ENCODE data around the gene CAP2. TPM values are rescaled to one million over a fixed set of nuclear protein-coding genes. Genes with fewer than 3 reads are reported as not detected.

The CAP2 gene
- total and polyA plus RNA-seq, 11 donors: 61.3 to 187 (median 126) TPM

DNA sequence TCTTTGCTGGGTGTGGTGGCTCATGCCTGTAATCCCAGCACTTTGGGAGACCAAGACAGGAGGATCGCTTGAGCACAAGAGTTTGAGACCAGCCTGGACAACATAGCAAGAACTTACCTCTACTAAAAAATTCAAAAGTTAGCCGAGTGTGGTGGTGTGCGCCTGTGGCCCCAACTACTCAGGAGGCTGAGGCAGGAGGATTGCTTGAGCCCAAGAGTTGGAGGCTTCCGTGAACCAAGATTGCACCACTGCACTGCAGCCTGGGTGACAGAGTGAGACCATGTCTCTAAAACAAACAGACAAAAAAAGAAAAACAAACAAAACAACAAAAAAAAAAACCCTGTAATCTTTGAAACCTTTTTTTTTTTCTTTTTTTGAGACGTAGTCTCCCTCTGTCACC lies 67.5 kb downstream of the CAP2 start:
- H3K27ac ChIP-seq: no peak overlapping the region

DNA sequence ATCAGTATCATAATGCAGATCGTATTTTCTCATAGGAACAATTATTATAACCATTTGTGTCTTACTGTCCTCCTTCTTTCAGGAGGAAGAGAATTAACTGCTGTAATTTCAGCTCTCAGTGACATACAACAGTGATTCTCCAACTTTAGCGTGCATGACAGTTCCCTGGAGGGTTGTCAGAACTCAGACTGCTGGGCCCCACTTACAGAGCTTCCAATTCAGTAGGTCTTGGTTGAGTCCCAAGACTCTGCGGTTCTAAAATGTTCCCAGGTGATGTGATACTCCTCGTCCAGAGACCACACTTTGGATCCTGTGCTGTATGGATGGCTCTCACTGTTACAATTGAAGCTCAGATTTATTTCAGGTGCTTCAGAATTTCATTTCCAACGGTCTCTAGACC lies 72.8 kb downstream of the CAP2 start:
- Histone ChIP-seq H3K4me3 (no peak overlapping the region), H3K9me3 (no peaks in the 10 kb centered on the region), H3K27me3 (no peaks in the 10 kb centered on the region), H3K36me3 (peaks cover 0 to 27% (median 0%) of the 10 kb centered on the region in 9 donors), H3K4me1 (peaks cover 0 to 9% (median 0%) of the 10 kb centered on the region in 12 donors), H3K27ac (no peak overlapping the region)
- intact Hi-C loops (cut with DNase I): loop anchor here in 2 of 10 donors (10.0 kb wide), 3 partner anchors 71 to 119 kb away; partner anchors contain the start of gene CAP2 (in 1 of the 2)
- WGBS, 4 donors: 73 to 83% (median 81%) methylated on average over 5 of the region's 5 CpGs
- DNase-seq (no peak), ATAC-seq (no peak)
- TF ChIP-seq, protein P1, sequence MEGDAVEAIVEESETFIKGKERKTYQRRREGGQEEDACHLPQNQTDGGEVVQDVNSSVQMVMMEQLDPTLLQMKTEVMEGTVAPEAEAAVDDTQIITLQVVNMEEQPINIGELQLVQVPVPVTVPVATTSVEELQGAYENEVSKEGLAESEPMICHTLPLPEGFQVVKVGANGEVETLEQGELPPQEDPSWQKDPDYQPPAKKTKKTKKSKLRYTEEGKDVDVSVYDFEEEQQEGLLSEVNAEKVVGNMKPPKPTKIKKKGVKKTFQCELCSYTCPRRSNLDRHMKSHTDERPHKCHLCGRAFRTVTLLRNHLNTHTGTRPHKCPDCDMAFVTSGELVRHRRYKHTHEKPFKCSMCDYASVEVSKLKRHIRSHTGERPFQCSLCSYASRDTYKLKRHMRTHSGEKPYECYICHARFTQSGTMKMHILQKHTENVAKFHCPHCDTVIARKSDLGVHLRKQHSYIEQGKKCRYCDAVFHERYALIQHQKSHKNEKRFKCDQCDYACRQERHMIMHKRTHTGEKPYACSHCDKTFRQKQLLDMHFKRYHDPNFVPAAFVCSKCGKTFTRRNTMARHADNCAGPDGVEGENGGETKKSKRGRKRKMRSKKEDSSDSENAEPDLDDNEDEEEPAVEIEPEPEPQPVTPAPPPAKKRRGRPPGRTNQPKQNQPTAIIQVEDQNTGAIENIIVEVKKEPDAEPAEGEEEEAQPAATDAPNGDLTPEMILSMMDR (IDR thresholded peaks at IDR 0.05): no peak
- no peak for TF ChIP-seq POLR2A (IDR thresholded peaks at IDR 0.05)

More for the DNA sequence above, 67.5 kb downstream of the CAP2 start:
- H3K36me3 ChIP-seq: peaks cover 0 to 19% (median 0%) of the 10 kb centered on the region in 9 donors
- intact Hi-C loops (cut with DNase I): loop anchor here in 2 of 10 donors (10.0 kb wide), 3 partner anchors 66 to 124 kb away; partner anchors contain the start of gene CAP2 (in 1 of the 2)
- ATAC-seq (no peak), DNase-seq (no peak)
- WGBS, 4 donors: 93 to 96% (median 94%) methylated on average over 5 of the region's 5 CpGs
- no peaks in the 10 kb centered on the region for H3K27me3 ChIP-seq
- TF ChIP-seq, protein P1 (IDR thresholded peaks at IDR 0.05): no peak
- TF ChIP-seq POLR2A (IDR thresholded peaks at IDR 0.05): no peak
- H3K9me3 ChIP-seq: no peaks in the 10 kb centered on the region
- no peak overlapping the region for H3K4me3 ChIP-seq
- peaks cover 0 to 12% (median 1%) of the 10 kb centered on the region in 12 donors for H3K4me1 ChIP-seq

DNA sequence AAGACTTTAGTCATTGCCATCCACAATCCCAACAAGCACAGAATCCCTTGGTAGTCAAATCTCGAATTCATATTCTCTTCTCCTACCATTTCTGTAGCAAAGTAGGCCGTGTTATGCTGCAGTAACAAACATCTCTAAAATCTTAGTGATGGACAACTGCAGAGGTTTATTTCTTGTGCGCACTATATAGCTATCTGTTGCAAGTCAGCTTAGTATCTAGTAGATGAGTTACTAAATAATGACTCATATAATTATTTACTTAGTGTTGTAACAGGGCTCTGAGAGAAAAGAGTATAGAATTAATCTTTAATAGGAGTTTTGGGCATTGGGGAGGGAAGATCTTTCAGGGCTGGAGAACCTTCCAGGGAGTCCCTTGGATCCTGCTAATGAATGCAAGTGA lies 73.3 kb downstream of the CAP2 start:
- WGBS, 4 donors: 84 to 91% (median 86%) methylated on average over 3 of the region's 3 CpGs
- H3K9me3 ChIP-seq: no peaks in the 10 kb centered on the region
- H3K4me1 ChIP-seq: peaks cover 0 to 9% (median 0%) of the 10 kb centered on the region in 12 donors
- intact Hi-C loops (cut with DNase I): loop anchor here in 2 of 10 donors (10.0 kb wide), 3 partner anchors 72 to 118 kb away; partner anchors contain the start of gene CAP2 (in 1 of the 2)
- no peak for ATAC-seq
- H3K27ac ChIP-seq: no peak overlapping the region
- TF ChIP-seq, protein P1 (IDR thresholded peaks at IDR 0.05): no peak
- TF ChIP-seq POLR2A (IDR thresholded peaks at IDR 0.05): no peak
- peaks cover 0 to 27% (median 0%) of the 10 kb centered on the region in 9 donors for H3K36me3 ChIP-seq
- H3K4me3 ChIP-seq: no peak overlapping the region
- no peak for DNase-seq
- H3K27me3 ChIP-seq: no peaks in the 10 kb centered on the region

DNA sequence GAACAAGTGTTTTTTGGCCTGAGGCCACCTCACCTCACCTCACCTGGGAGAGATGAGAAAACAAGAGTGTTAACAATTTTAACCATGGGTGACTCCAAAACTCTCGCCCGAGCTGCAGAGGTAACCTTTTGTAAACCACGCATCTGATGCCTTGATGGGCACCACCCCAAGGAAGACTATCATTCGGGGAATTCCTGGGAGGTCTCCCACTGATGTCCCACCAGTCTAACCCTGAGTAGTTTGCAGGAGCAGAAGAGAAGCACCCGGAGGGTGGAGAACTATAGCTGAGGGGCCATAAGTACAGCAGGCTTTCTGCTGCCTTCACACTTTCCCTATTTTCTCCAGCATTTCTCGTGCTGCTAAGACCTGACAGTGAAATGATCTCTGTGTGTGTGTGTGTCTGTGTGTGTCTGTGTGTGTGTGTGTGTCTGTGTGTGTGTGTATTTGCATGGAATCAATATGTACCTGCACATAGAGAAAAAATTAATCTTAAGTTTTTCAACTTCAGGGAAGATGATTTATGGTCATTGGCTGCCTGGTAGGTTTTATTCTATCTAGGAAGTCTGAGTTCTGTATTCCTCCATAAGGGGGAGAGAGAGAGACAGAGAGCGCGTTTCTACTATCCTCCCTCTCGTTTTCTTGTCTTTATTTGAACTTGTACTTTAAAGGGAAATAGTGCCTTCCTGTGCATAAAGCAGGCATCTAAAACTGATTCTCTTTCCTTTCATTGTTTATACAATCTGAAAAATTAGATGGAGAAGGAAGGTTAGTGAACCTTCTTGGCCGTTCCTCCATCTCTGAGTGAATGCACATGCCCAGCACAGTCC lies 75.8 kb downstream of the CAP2 start:
- H3K9me3 ChIP-seq: no peaks in the 10 kb centered on the region
- intact Hi-C loops (cut with DNase I): loop anchor here in 2 of 10 donors (10.0 kb wide), 3 partner anchors 74 to 116 kb away; partner anchors contain the start of gene CAP2 (in 1 of the 2)
- DNase-seq: no peak
- no peaks in the 10 kb centered on the region for H3K27me3 ChIP-seq
- no peak overlapping the region for H3K4me3 ChIP-seq
- H3K4me1 ChIP-seq: peaks cover 0 to 27% (median 6%) of the 10 kb centered on the region in 12 donors
- H3K36me3 ChIP-seq: peaks cover 0 to 27% (median 0%) of the 10 kb centered on the region in 9 donors
- peak overlapping the region in 1 of 12 donors; percentile 81 for H3K27ac ChIP-seq
- no peak for ATAC-seq
- TF ChIP-seq POLR2A (IDR thresholded peaks at IDR 0.05): no peak
- TF ChIP-seq, protein P1 (IDR thresholded peaks at IDR 0.05): peak in 7 of 12 donors; percentile 27 to 45 (median 33)
- WGBS, 4 donors: 57 to 65% (median 62%) methylated on average over 10 of the region's 10 CpGs
